ENCODE measurements around the gene TARS2. TPM values are rescaled to one million over a fixed set of nuclear protein-coding genes. Genes with fewer than 3 reads are reported as not detected.

Gene TARS2
- total RNA-seq, 2 experiments from 2014 or later = 42.0 to 55.3 TPM

DNA sequence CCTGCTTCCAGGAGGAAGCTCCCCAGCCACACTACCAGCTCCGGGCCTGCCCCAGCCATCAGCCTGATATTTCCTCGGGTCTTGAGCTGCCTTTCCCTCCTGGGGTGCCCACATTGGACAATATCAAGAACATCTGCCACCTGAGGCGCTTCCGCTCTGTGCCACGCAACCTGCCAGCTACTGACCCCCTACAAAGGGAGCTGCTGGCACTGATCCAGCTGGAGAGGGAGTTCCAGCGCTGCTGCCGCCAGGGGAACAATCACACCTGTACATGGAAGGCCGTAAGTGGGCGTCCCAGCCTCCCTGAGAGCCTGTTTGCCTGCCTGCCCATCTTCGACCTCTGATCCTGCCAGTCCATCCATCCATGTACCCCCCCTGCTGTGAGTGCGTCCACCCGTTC lies 24.3 kb downstream of the TARS2 start:
- Histone ChIP-seq H3K9me3 (ENCODE audit: low read length) (no peaks in the 10 kb centered on the region), H4K20me1 (ENCODE audit: insufficient read depth, low read length) (no peaks in the 10 kb centered on the region), H3K4me2 (ENCODE audit: low read length) (no peak overlapping the region), H3K79me2 (ENCODE audit: insufficient read depth, low read depth, low read length) (no peaks in the 10 kb centered on the region), H3K4me1 (ENCODE audit: insufficient read depth, low read length, poor library complexity, severe bottlenecking) (peaks cover 21% of the 10 kb centered on the region), H2AFZ (ENCODE audit: low read length) (no peak overlapping the region), H3K9me2 (ENCODE audit: insufficient read depth, low read length) (no peaks in the 10 kb centered on the region), H3K27ac (ENCODE audit: low read depth, low read length, poor library complexity, severe bottlenecking) (no peak overlapping the region), H3K4me3 (ENCODE audit: low read depth, low read length, poor library complexity, severe bottlenecking) (no peak overlapping the region), H3K36me3 (ENCODE audit: insufficient read depth, low read length) (peaks cover 11% of the 10 kb centered on the region; the same call in 1 of the 2 replicates)
- CTCF ChIA-PET (ENCODE audit: unreplicated experiment) = no interaction called here
- POLR2A ChIA-PET = interaction anchor here (0.6 kb wide), 1 partner anchor 107 kb away, joined by 4 read pairs; no protein-coding TSS in a partner anchor
- TF ChIP-seq, protein P1, sequence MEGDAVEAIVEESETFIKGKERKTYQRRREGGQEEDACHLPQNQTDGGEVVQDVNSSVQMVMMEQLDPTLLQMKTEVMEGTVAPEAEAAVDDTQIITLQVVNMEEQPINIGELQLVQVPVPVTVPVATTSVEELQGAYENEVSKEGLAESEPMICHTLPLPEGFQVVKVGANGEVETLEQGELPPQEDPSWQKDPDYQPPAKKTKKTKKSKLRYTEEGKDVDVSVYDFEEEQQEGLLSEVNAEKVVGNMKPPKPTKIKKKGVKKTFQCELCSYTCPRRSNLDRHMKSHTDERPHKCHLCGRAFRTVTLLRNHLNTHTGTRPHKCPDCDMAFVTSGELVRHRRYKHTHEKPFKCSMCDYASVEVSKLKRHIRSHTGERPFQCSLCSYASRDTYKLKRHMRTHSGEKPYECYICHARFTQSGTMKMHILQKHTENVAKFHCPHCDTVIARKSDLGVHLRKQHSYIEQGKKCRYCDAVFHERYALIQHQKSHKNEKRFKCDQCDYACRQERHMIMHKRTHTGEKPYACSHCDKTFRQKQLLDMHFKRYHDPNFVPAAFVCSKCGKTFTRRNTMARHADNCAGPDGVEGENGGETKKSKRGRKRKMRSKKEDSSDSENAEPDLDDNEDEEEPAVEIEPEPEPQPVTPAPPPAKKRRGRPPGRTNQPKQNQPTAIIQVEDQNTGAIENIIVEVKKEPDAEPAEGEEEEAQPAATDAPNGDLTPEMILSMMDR (conservative IDR thresholded peaks at IDR 0.05; ENCODE audit: low read length) = no peak
- no peak for TF ChIP-seq EZH2phosphoT487 (IDR thresholded peaks at IDR 0.05; ENCODE audit: borderline replicate concordance, low read depth, low read length)
- DNase-seq (ENCODE audit: low spot score) = no peak
- no TSS peak for BruUV-seq (replicated peaks)
- intact Hi-C loops (cut with micrococcal nuclease; ENCODE audit: unreplicated experiment) = no loop called here

- Histone ChIP-seq H3K4me2 (ENCODE audit: low read length) (no peak overlapping the region), H3K9me3 (ENCODE audit: low read length) (no peaks in the 10 kb centered on the region), H3K79me2 (ENCODE audit: insufficient read depth, low read depth, low read length) (no peaks in the 10 kb centered on the region), H3K27ac (ENCODE audit: low read depth, low read length, poor library complexity, severe bottlenecking) (no peak overlapping the region), H3K36me3 (ENCODE audit: insufficient read depth, low read length) (peaks cover 6% of the 10 kb centered on the region; the same call in 1 of the 2 replicates), H2AFZ (ENCODE audit: low read length) (no peak overlapping the region), H3K4me3 (ENCODE audit: low read depth, low read length, poor library complexity, severe bottlenecking) (no peak overlapping the region), H4K20me1 (ENCODE audit: insufficient read depth, low read length) (no peaks in the 10 kb centered on the region), H3K9me2 (ENCODE audit: insufficient read depth, low read length) (no peaks in the 10 kb centered on the region), H3K4me1 (ENCODE audit: insufficient read depth, low read length, poor library complexity, severe bottlenecking) (peaks cover 27% of the 10 kb centered on the region)
- CTCF ChIA-PET (ENCODE audit: unreplicated experiment) = no interaction called here
- intact Hi-C loops (cut with micrococcal nuclease; ENCODE audit: unreplicated experiment) = no loop called here
- no TSS peak for BruUV-seq (replicated peaks)
- DNase-seq (ENCODE audit: low spot score) = no peak
- POLR2A ChIA-PET = interaction anchor here (0.6 kb wide), 1 partner anchor 106 kb away, joined by 4 read pairs; no protein-coding TSS in a partner anchor
- TF ChIP-seq, protein P1 (conservative IDR thresholded peaks at IDR 0.05; ENCODE audit: low read length) = no peak
- no peak for TF ChIP-seq EZH2phosphoT487 (IDR thresholded peaks at IDR 0.05; ENCODE audit: borderline replicate concordance, low read depth, low read length)
Measured at GRCh38 chr1:150511985-150512660, 24.9 kb downstream of the TARS2 start.

- Histone ChIP-seq H3K79me2 (ENCODE audit: insufficient read depth, low read depth, low read length) (no peaks in the 10 kb centered on the region), H3K4me3 (ENCODE audit: low read depth, low read length, poor library complexity, severe bottlenecking) (no peak overlapping the region), H3K4me1 (ENCODE audit: insufficient read depth, low read length, poor library complexity, severe bottlenecking) (peaks cover 34% of the 10 kb centered on the region), H3K9me2 (ENCODE audit: insufficient read depth, low read length) (no peaks in the 10 kb centered on the region), H3K27ac (ENCODE audit: low read depth, low read length, poor library complexity, severe bottlenecking) (no peak overlapping the region), H3K4me2 (ENCODE audit: low read length) (no peak overlapping the region), H4K20me1 (ENCODE audit: insufficient read depth, low read length) (no peaks in the 10 kb centered on the region), H2AFZ (ENCODE audit: low read length) (no peak overlapping the region), H3K36me3 (ENCODE audit: insufficient read depth, low read length) (peaks cover 5% of the 10 kb centered on the region; the same call in 1 of the 2 replicates), H3K9me3 (ENCODE audit: low read length) (no peaks in the 10 kb centered on the region)
- no peak for DNase-seq (ENCODE audit: low spot score)
- BruUV-seq (replicated peaks) = no TSS peak
- POLR2A ChIA-PET = no interaction called here
- intact Hi-C loops (cut with micrococcal nuclease; ENCODE audit: unreplicated experiment) = no loop called here
- CTCF ChIA-PET (ENCODE audit: unreplicated experiment) = no interaction called here
- TF ChIP-seq EZH2phosphoT487 (IDR thresholded peaks at IDR 0.05; ENCODE audit: borderline replicate concordance, low read depth, low read length) = no peak
Measured at GRCh38 chr1:150512846-150513245, 25.6 kb downstream of the TARS2 start.
